Posterior cingulate gyrus (tissue), 11 donors: Measurements from ENCODE around the gene STRC.
"Not testable (repeated sequence)": the region's sequence is repeated elsewhere in the genome, so short reads cannot be mapped to it uniquely, and the experiment has no call there.

Experiments used
- DNase-seq, 10 donors: peaks; one replicate each; pipeline versions ENCODE4 v3.0.0 to v3.0.0-alpha.2; 2020 to 2021; ENCODE audit warnings: mixed read lengths in 3 of 10
- intact Hi-C: fragments of 100-400 bp; cut with DNase I; formaldehyde crosslinking; loops from one replicate; pipeline ENCODE4 v1.15.1; 2023

STRC gene

DNA sequence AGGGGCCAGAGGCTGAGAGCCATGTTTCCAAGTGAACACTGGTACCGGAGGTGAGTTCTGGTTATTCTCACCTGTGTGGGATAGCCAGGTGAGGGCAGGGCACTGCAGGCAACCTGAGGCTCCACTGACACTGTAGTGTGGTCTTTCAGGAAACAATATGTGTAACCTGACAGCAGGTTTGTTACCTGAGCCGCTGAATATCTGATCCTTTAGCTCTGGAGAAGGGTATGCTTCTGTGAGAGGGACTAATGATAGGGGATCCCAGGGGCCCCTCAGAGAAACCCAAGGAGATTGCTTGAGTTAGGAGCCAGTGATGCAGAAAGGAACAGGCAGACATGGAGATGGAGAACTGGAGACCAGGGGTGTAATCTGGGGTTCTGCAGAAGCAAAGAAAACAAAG is at the start of gene STRC:
Gene STRC (minus strand): TSS at position 101 of the 400 bp plus-strand sequence. CDS start 78 bp downstream, at position 23.
- DNase-seq, intact Hi-C loops: not testable (repeated sequence)

DNA sequence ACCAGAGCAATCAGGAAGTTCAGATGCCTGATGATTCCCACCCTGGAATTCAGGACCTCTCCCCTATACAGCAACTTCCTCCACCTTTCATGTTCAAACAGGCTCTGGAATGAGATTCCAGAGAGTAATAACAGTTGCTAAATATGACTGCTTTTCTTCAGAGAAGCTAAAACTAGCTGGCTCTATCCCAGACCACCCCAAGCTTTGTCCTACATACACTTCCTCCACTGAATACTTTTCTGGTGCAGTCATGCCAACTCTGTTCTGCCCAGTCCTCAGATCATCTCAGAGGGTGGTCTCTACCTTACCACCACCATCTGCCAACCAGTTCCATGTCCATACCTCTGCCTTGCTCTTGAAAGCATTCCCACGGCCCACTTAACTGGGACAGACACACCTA is 47.6 kb upstream of the STRC start:
- intact Hi-C loops, DNase-seq: not testable (repeated sequence)

- intact Hi-C loops, DNase-seq: not testable (repeated sequence)
Observed at GRCh38 chr15:43663333-43663732, 44.7 kb upstream of the STRC start.

- intact Hi-C loops, DNase-seq: not testable (repeated sequence)
Observed at GRCh38 chr15:43662293-43662692, 43.7 kb upstream of the STRC start.

GRCh38 chr15:43659727-43660126 is 41.1 kb upstream of the STRC start:
- DNase-seq, intact Hi-C loops: not testable (repeated sequence)

- DNase-seq, intact Hi-C loops: not testable (repeated sequence)
Observed at GRCh38 chr15:43649430-43649926, 30.9 kb upstream of the STRC start.

GRCh38 chr15:43648649-43649429 is 30.2 kb upstream of the STRC start, which contains the start of gene CATSPER2:
CATSPER2 (minus strand) TSS chr15:43648844; CDS start chr15:43648061, 783 bp downstream.
- intact Hi-C loops: no loop called here
- DNase-seq: peak in 1 of 10 donors; percentile 79

DNA sequence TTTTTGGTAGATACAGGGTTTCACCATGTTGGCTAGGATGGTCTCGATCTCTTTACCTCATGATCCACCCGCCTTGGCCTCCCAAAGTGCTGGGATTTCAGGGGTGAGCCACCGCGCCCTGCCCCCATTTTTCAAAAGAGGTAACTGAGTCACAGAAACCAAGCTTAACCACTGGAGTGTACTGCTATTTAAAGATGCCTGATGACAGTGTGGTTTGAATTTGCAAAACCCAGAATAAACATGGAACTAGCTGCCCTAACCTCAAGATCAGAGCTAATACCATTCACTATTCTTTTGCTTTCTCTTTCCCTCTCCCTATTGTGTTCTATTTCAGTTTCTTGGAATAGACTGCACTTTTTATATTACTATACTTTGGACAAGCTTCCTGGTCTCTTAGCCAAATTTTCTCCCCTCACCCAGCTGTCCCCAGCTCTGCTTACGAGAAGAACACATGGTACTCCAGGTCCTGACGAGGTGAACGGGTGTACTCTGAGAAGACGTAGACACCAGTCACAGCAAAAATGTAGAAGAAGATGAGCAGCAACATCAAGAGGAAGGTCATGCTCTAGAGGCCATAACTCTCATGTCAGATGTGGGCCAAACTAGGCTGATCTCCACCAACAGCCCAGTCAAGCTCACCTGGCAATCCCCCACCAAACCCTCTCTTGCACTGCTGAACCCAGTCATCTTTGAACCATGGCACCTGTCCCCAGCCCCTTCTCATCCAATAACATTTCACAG is 20.0 kb upstream of the STRC start:
- intact Hi-C loops, DNase-seq: not testable (repeated sequence)

- intact Hi-C loops, DNase-seq: not testable (repeated sequence)
Observed at GRCh38 chr15:43626937-43627336, 8.3 kb upstream of the STRC start.

- intact Hi-C loops: no loop called here
Observed at GRCh38 chr15:43625106-43625505, 6.5 kb upstream of the STRC start.

GRCh38 chr15:43622068-43622799 is 3.6 kb upstream of the STRC start:
- DNase-seq, intact Hi-C loops: not testable (repeated sequence)

More at GRCh38 chr15:43625106-43625505, 6.5 kb upstream of the STRC start:
- DNase-seq: no peak

GRCh38 chr15:43617750-43618149 is 850 bp downstream of the STRC start:
- peak in 1 of 10 donors; percentile 28 for DNase-seq
- intact Hi-C loops: not testable (repeated sequence)

GRCh38 chr15:43602233-43602632 is 16.4 kb downstream of the STRC start:
- peak in 4 of 10 donors; percentile 17 to 83 (median 60) for DNase-seq
- intact Hi-C loops: not testable (repeated sequence)

GRCh38 chr15:43600200-43600599 is 18.4 kb downstream of the STRC start:
- DNase-seq, intact Hi-C loops: not testable (repeated sequence)

- peak in 1 of 10 donors; percentile 16 for DNase-seq
- intact Hi-C loops: not testable (repeated sequence)
Observed at GRCh38 chr15:43599131-43599530, 19.5 kb downstream of the STRC start.

DNA sequence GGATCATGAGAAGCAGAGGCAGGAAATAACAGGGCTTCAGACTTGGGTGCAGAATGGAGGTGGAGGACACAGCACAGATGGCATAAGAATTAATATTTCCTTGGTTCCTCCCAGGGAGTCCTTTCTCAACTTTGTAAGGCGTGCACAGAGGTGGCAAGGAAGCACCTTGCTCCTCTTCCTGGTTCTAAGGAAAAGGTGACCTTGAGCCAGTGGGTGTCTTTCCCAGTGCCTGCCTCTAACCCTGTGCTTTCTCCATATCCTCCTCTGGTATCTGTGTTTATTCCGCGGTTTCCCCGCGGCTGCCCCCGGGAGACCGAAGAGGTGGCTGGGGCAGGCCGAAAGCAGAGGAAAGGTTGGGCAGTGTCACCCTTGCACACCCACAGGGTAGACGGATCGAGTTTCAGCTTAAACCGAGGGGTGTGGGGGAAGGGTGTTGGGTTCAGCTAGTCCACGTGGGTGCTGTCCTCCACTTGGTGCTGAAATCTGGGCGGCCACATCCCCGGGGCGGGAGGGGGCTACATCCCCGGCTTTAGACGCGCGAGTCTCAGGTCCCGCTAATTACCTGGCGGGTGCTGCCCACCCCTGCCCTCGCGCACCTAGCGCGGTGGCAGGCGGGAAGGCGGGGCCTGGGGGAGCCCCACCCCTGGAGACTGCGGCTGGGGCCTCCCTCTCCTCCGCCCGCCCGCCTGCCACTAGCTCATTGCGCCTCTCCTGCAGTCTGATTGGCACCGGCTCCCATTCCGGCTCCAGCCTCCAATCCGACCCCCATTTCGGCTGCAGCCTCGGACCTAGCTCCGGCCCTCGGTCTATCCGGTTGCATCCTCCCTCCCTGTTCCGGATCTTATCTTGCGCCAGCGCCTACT is 25.0 kb downstream of the STRC start, which contains the start of gene CKMT1B:
Gene CKMT1B (plus strand): TSS at position 700 of the 863 bp plus-strand sequence. CDS start 192 bp downstream, outside the sequence.
- DNase-seq, intact Hi-C loops: not testable (repeated sequence)

- DNase-seq, intact Hi-C loops: not testable (repeated sequence)
Observed at GRCh38 chr15:43592841-43593240, 25.8 kb downstream of the STRC start.

DNA sequence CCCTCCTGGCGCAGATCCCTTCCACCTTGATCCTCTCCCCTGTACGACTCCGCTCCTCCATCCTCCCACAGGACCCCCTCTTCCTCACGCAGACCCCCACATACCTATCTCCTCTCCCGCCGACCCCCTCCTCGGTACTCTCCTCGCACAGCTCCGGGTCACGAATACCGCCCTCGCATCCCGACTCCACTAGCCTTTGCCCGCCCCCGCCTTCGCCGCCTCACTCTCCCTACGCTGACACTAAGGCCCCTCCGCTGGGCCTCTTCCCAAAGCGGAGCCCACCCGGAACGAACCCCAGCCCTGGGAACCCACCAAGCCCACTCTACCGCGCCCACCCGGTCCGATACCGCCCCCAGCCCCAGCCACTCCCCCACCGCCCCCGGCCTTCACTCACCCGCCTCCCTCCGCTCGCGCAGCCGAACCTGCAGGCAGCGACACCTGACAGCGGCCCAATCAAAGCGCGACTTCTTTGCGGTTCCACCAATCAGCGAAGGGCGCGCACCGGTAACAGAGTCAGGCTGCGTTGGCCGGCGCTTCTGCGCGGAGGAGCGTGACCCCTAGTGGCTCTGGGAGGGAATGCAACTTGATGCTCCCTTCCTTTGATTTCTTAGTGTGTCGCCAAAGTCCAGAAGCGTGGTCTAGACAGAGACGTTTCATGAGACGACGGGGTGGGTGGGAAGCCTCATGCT is 28.7 kb downstream of the STRC start, which contains the start of gene PPIP5K1:
Gene PPIP5K1 (minus strand): TSS at position 431 of the 689 bp plus-strand sequence. CDS start 5,704 bp downstream, outside the sequence.
- DNase-seq, intact Hi-C loops: not testable (repeated sequence)
